OCI-LY3 (cell line): ENCODE data around the gene EXOC4.

Experiments used
- CTCF ChIP-seq: fragments of 200-600, 300-600 bp; sonication (generic); IDR thresholded peaks from 2 replicates; pipeline ENCODE4 v1.5.1; 2014; ENCODE audit warnings: antibody characterized with exemption, low read length, low read depth
- EZH2phosphoT487 ChIP-seq: fragments of 200-600 bp; shearing (Covaris generic); IDR thresholded peaks from 2 replicates; pipeline ENCODE4 v1.6.1; 2018; ENCODE audit warnings: antibody characterized with exemption, mixed run types, low read depth

- no peak for TF ChIP-seq CTCF
- no peak for TF ChIP-seq EZH2phosphoT487
Observed at GRCh38 chr7:134088199-134088598, 835.3 kb downstream of the EXOC4 start.
